ENCODE measurements around the gene RGS10.
"Not testable (repeated sequence)": the region's sequence is repeated elsewhere in the genome, so short reads cannot be mapped to it uniquely, and the experiment has no call there.

The RGS10 gene

DNA sequence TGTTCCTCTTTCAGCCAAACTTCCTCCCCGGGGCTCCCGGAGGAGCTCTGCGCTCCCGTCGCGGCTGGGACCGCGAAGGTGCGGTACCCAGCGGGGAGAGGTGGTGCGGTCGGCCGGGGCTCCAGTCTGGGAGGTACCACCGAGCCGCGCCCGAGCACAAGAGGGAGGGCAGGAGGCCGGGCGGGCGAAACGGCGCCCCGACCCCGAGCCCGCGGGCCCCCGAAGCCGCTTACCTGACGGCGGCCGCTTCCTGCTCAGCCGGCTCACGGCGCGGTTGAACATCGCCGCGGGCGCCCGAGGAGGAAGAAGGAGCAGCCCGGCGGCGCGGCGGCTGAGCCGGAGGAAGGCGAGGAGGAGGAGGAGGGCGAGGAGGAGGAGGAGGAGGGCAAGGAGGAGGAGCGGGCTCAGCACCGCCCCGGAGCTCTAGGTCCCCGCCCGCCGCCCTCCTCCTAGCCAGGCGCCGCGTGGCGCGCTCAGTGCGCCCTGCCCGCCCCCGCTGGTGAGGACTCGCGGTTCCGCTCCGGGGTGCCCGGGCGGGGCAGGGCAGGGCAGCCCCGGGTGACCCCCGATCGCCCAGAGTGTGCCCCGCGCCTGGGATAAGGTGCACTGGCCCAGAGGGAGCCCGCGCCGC is at the start of gene RGS10:
Gene RGS10, minus strand, starts transcription at position 363 of the 631 bp plus-strand sequence. Its CDS starts 81 bp downstream, at position 282.
- DNase-seq = no peak

GRCh38 chr10:119588071-119588470 is 45.6 kb upstream of the RGS10 start:
- DNase-seq = no peak

GRCh38 chr10:119578355-119578754 is 35.8 kb upstream of the RGS10 start:
- no peak for DNase-seq

DNA sequence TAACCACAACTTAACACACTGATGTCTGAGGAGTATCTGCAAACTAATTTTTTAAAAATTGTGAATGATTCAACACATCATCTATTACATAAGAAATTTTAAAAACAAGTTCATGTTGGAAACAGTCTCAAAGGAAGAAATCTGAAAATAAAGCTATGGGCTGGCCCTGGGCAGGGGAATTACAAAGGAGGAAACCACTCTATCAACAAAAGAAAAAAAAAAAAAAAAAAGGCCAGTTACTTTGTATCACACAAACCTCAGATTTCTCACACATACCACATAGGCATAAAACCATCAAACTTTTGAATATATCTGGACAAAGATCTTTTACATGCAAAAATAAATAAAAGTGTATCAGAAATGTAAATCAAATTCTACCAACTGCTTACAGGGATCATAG is 33.5 kb upstream of the RGS10 start:
- DNase-seq = no peak

DNA sequence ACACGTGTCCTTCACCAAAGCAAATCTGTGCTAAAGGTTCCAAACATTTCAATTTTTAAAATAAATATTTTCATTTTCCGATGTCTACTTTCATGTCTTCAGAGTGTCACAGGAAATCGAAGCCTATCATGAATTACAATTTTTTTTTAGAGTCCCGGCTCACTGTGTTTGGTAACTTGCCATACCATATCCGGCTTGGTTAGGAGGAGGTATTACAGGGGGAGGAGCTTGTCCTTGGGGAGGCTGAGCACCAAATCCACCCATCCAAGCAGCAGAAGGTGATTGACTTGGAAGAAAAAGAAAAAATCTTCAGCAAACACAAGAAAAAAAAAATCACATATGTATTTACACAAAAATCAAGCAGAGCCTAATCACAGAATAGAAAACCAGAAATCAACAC is 33.0 kb upstream of the RGS10 start:
- no peak for DNase-seq

DNA sequence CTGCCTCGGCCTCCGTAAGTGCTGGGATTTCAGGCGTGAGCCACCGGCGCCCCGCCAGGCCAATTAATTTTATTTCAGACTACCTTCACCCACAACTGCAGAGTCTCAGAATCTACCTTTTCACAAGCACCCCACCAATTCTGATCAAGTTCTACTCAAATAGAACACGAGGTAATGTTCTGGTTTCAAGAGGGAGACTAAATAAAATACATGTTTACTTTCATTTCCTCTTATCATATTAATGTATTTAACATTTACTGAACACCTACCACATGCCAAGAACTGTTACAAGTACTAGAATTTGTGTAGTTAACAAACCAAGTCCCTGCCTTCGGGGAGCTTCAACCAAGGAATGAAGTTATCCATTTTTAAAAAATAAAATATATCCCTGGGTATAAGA is 25.5 kb upstream of the RGS10 start:
- DNase-seq = no peak

DNA sequence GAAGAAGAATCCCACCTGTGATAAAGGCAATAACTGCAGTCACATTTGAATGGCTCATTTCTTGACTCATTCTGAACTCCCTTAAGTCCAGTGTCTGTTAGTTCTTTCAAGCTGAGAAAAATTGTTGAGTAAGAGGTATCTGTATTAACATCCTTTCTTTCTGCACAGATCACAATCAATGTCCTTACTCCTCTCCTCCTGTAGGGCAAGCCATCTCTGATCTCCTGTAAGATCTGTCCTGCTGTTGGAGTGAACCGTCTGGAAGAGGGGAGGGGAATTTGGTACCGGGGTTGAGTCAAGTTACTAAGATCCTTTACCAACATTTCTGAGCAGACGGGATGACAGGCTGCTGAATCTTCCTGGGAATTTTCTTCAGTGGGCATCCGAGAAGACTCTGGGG is 19.6 kb upstream of the RGS10 start:
- DNase-seq = no peak

GRCh38 chr10:119559511-119559910 is 17.0 kb upstream of the RGS10 start:
- DNase-seq = not testable (repeated sequence)

DNA sequence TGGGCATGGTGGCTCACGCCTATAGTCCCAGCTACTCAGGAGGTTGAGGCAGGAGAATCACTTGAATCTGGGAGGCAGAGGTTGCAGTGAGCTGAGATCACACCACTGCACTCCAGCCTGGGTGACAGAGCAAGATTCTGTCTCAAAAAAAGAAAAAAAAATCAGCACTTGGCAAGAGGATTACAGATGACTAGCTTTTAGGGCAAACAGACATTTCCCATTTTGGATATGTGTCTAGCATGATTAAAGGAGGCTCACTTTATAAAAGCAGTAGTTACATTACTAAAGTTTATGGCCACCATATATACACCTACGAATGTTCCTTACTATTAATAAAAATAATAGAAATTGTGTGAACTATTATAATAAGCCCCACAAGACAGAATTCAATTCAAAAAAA is 13.6 kb upstream of the RGS10 start:
- DNase-seq = not testable (repeated sequence)

DNA sequence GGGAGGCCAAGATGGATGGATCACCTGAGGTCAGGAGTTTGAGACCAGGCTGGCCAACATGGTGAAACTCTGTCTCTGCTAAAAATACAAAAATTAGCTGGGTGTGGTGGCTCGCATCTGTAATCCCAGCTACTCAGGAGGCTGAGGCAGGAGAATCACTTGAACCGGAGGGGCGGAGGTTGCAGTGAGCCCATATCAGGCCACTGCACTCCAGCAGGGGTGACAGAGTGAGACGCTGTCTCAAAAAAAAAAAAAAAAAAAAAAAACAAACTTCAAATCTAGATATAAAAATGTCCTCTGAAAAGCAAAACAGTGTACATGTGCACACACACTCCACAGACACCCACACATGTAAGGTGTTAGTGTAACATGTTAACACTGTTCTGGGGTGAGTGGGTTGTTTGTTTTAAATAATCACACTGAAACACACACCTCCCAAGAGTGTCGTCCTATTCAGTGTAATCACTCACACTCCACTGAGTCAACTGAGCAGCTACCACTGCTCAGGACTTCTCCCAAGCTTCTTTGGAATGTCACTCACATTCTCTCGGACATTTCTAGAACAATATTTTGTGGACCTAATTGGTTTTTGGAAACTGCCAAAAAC is 12.8 kb upstream of the RGS10 start:
- no peak for DNase-seq

DNA sequence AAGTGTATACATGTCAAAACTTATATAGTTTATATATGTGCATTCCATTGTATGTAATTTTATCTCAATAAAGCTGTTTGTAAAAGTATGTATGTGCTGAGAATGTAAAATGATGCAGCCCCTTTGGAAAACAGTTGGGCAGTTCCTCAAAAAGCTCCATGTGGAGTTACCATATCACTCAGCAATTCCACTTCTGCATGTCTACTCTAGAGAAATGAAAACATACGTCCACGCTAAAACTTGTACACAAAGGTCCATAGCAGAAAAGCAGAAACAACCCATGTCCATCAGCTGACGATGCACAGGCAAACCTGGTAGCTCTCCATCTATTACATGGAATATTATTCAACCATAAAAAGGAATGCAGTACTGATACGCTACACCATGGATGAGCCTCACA is 8.3 kb upstream of the RGS10 start:
- DNase-seq = no peak

- DNase-seq = no peak
Observed at GRCh38 chr10:119549247-119549999, 6.9 kb upstream of the RGS10 start.

GRCh38 chr10:119546009-119546408 is 3.5 kb upstream of the RGS10 start:
- no peak for DNase-seq

DNA sequence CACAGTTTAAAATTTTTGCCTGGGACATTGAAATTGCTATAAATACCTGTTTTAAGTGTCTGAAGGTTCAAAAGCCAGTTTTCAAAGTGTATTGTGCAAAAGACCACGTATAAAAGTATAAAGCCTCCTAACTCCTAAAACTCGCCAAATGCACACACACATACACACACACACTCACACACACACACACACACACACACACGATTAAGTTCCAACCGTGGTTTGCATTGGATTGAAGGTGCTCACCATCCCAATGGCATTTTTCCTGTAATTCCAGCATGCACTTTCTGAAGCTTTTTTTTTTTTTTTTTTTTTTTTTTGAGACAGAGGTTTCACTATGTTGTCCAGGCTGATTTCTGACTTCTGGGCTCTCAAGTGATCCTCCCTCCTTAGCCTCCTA is 2.8 kb upstream of the RGS10 start:
- DNase-seq = no peak

- DNase-seq = no peak
Observed at GRCh38 chr10:119543814-119544642, 1.5 kb upstream of the RGS10 start.

- no peak for DNase-seq
Observed at GRCh38 chr10:119542988-119543813, 682 bp upstream of the RGS10 start.

DNA sequence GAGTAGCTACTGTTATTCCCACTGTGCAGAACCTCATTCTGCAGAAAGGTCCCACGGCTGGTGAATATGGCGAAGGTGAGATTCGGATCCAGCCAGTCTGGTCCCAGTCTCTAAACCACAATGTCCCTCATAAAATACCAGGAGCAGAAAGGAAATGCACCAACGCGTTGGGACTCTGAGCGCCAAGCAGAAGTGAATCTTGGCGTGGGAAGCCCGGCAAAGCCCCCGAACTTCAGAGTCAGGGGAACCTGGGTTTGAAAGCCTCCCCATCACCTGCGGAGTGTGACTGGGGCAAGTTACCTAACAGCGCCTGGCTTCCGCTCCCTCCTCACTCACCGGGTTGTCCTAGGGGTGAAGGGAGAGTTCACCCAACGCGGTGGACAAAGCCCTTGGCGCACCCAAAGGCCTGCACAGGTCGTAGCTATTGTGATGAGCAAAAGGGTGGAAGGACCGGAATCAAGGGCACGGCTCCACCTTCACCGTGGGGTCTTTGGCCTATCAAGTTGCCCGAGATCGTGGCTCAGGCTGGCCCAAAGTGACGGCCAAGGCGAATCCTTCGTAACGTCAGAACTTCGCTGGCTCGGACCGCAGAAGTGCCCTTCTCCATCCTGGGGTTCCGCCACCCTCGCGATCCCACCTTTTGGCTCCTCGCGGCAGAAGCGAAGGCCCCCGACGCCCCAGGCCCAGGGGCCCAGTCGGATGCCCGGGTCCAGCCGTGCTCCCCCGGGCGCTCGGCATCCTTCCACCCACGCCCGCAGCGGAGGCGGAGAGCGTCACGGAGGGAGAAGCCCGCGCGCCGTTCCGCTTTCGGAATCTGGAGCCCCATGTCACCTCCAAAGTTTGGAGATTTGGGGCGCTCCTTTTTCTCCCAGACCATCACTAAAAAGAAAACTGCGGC is 811 bp downstream of the RGS10 start:
- no peak for DNase-seq

DNA sequence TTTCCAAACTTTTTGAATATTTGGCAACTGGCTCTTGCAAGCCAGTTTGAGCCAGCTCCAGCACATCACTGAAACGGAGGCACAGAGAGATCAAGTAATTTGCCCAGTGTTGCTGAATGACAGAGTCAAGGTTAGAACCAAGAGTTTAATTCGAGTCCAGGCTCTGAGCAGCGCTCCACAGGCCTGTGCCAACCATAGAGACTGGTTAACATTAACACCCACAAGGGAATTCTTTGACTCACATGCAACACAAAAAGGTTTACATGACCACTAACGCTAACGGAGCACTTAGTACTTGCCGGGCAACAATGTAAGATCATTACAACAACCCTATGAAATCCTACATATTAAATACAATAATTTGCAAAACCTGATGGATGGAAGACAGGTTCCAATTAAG is 1.5 kb downstream of the RGS10 start:
- DNase-seq = no peak

GRCh38 chr10:119540038-119540437 is 2.5 kb downstream of the RGS10 start:
- DNase-seq = no peak

DNA sequence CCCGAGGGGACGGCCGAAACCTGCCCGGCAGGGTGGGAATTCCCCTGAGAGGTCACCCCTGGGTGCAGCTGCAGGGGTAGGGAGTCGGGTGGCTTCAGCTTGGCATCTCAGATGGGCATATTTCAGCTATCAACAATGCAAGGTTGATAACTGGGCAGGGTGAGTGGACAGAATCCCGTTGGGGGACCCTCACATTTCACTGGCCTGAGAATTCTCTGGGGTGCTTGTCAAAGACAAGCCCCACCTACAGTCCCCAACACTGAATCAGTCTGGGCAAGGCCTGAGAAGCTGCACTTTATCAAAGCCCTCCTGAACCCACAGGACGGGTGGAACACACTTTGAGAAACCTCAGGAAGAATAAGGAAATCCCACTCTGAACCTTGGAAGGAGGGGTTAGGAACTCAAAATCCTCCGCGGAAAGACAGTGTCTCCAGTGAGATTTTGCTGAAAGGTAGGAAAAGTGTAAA is 3.1 kb downstream of the RGS10 start:
- DNase-seq = no peak

All from NCI-H1417 treated with DMSO at 0.1 percent for 48 hours (cell line).